ENCODE results near the gene IGFL2. TPM values are rescaled to one million over a fixed set of nuclear protein-coding genes. Genes with fewer than 3 reads are reported as not detected.
"Not testable (repeated sequence)": the region's sequence is repeated elsewhere in the genome, so short reads cannot be mapped to it uniquely, and the experiment has no call there.

IGFL2 gene
- total and polyA plus RNA-seq, 5 donors from 2014 or later: 0.36 to 0.98 (median 0.94) TPM; not detected in 2

DNA sequence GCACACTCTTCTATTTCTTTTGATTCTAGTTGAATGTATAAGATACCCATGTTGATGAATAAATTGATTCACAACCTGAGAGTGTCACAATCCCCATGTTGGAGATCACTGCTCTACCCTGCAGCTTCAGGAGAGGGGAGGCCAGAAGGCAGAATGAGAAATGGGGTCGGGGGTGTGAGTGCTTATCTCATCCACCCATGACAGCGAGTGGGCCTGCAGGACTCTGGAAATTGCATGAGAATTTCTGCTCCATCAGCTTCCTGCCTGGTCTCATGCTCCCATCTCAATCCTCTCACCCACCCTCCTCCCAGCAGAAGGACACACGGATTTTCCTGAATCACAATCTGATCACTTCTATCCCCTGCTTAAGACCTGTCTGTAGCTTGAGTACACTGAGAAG is 58.6 kb downstream of the IGFL2 start:
- Mint-ChIP-seq H3K27ac (no peak overlapping the region), H3K4me1 (peaks cover 0 to 6% (median 3%) of the 10 kb centered on the region in 4 donors), H3K4me3 (no peak overlapping the region), H3K27me3 (peaks cover 7% of the 10 kb centered on the region), H3K9me3 (peaks cover 0 to 2% (median 0%) of the 10 kb centered on the region in 7 donors), H3K36me3 (no peaks in the 10 kb centered on the region)
- Histone ChIP-seq H3K27me3 (ENCODE audit: control insufficient read depth, insufficient read depth, low read length) (no peaks in the 10 kb centered on the region), H3K9me3 (ENCODE audit: control insufficient read depth in 2 of 2, low read length in 2 of 2) (no peaks in the 10 kb centered on the region), H3K4me3 (ENCODE audit: low read depth, low read length) (no peak overlapping the region), H3K4me1 (ENCODE audit: control insufficient read depth, insufficient read depth, low read length, poor library complexity, severe bottlenecking) (no peaks in the 10 kb centered on the region), H3K27ac (ENCODE audit: insufficient read depth, low read length, poor library complexity, severe bottlenecking) (no peak overlapping the region), H3K36me3 (ENCODE audit: control insufficient read depth, insufficient read depth, low read length) (no peaks in the 10 kb centered on the region)
- no peak for ATAC-seq (ENCODE audit: low read depth in 2 of 2)
- DNase-seq: no peak

DNA sequence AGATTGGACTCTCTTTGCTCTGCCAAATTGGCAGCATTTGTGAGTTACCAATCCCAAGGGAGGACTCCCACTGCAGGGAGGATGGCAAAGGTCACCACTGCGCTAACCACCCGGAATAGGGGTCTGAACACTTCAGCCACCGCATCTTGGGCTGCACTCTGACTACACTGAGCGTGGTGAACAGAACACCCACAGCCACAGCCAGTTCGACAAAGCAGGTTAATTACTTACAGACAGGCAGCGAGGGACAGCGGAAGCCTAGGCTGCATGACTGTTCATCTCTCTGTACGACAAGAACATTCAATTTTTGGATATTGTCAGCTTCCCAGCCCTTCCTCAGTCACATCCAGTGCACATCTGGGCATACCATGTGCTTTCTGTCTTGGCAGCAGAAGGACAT is 59.8 kb downstream of the IGFL2 start:
- H3K4me1 Mint-ChIP-seq; H3K36me3 ChIP-seq (ENCODE audit: control insufficient read depth, insufficient read depth, low read length); H3K9me3 ChIP-seq (ENCODE audit: control insufficient read depth in 2 of 2, low read length in 2 of 2); H3K4me1 ChIP-seq (ENCODE audit: control insufficient read depth, insufficient read depth, low read length, poor library complexity, severe bottlenecking); H3K27me3 ChIP-seq (ENCODE audit: control insufficient read depth, insufficient read depth, low read length); H3K4me3 Mint-ChIP-seq; H3K27me3 Mint-ChIP-seq; H3K9me3 Mint-ChIP-seq; H3K4me3 ChIP-seq (ENCODE audit: low read depth, low read length); DNase-seq; ATAC-seq (ENCODE audit: low read depth in 2 of 2); H3K36me3 Mint-ChIP-seq; H3K27ac ChIP-seq (ENCODE audit: insufficient read depth, low read length, poor library complexity, severe bottlenecking); H3K27ac Mint-ChIP-seq: not testable (repeated sequence)

DNA sequence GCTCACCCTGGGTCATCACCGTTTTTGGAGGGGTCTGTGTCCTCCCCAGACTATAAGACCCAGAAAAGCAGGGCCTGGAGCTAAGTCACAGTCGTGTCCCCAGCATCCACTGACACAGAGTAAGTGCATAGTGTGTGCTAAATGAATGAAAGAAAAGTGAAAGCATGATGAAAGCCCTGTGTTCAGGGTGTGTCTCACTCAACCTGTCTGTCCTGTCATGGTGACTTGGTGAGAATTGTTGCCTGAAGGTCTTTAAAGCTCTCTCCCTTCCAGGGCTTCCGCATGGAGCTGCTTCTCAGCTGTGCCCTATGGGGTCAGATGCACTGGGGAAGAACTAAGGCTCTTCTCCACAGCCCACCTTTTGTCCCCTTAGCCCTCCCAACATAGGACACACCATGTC is 61.0 kb downstream of the IGFL2 start:
- Mint-ChIP-seq H3K4me1 (peaks cover 0 to 6% (median 3%) of the 10 kb centered on the region in 4 donors), H3K9me3 (peaks cover 0 to 4% (median 0%) of the 10 kb centered on the region in 7 donors), H3K36me3 (no peaks in the 10 kb centered on the region), H3K27ac (no peak overlapping the region), H3K27me3 (no peaks in the 10 kb centered on the region), H3K4me3 (no peak overlapping the region)
- H3K27ac ChIP-seq (ENCODE audit: insufficient read depth, low read length, poor library complexity, severe bottlenecking): no peak overlapping the region
- no peaks in the 10 kb centered on the region for H3K9me3 ChIP-seq (ENCODE audit: control insufficient read depth in 2 of 2, low read length in 2 of 2)
- H3K36me3 ChIP-seq (ENCODE audit: control insufficient read depth, insufficient read depth, low read length): no peaks in the 10 kb centered on the region
- H3K4me3 ChIP-seq (ENCODE audit: low read depth, low read length): no peak overlapping the region
- DNase-seq: peak in 1 of 3 donors; percentile 29
- no peaks in the 10 kb centered on the region for H3K4me1 ChIP-seq (ENCODE audit: control insufficient read depth, insufficient read depth, low read length, poor library complexity, severe bottlenecking)
- no peak for ATAC-seq (ENCODE audit: low read depth in 2 of 2)
- H3K27me3 ChIP-seq (ENCODE audit: control insufficient read depth, insufficient read depth, low read length): no peaks in the 10 kb centered on the region

DNA sequence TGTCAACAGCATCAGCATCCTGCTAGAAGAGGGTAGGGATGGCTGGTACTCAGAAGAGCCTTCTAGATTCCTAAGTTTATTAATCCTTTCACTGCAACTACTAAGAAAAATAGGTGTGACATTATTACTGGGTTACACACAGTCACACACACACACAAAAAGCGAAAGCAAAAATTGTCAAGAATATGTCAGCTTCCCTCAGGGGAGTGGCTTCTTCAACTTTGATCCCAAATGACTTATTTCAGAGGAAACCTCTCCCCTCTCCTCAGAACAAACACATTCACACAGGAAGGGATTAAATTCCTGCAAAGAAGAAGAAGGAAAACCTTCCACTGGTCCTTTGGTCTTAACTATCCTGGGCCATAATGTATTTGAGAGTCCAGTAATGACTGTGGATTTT is 61.4 kb downstream of the IGFL2 start:
- H3K4me3 ChIP-seq (ENCODE audit: low read depth, low read length): no peak overlapping the region
- H3K36me3 ChIP-seq (ENCODE audit: control insufficient read depth, insufficient read depth, low read length): no peaks in the 10 kb centered on the region
- no peaks in the 10 kb centered on the region for H3K9me3 ChIP-seq (ENCODE audit: control insufficient read depth in 2 of 2, low read length in 2 of 2)
- H3K27me3 ChIP-seq (ENCODE audit: control insufficient read depth, insufficient read depth, low read length): no peaks in the 10 kb centered on the region
- H3K27me3 Mint-ChIP-seq: no peaks in the 10 kb centered on the region
- H3K27ac Mint-ChIP-seq: no peak overlapping the region
- H3K4me3 Mint-ChIP-seq: no peak overlapping the region
- ATAC-seq (ENCODE audit: low read depth in 2 of 2) (no peak), DNase-seq (peak in 1 of 3 donors; percentile 6)
- H3K27ac ChIP-seq (ENCODE audit: insufficient read depth, low read length, poor library complexity, severe bottlenecking): no peak overlapping the region
- no peaks in the 10 kb centered on the region for H3K4me1 ChIP-seq (ENCODE audit: control insufficient read depth, insufficient read depth, low read length, poor library complexity, severe bottlenecking)
- no peaks in the 10 kb centered on the region for H3K36me3 Mint-ChIP-seq
- peaks cover 0 to 6% (median 3%) of the 10 kb centered on the region in 4 donors for H3K4me1 Mint-ChIP-seq
- H3K9me3 Mint-ChIP-seq: peaks cover 0 to 4% (median 0%) of the 10 kb centered on the region in 7 donors

DNA sequence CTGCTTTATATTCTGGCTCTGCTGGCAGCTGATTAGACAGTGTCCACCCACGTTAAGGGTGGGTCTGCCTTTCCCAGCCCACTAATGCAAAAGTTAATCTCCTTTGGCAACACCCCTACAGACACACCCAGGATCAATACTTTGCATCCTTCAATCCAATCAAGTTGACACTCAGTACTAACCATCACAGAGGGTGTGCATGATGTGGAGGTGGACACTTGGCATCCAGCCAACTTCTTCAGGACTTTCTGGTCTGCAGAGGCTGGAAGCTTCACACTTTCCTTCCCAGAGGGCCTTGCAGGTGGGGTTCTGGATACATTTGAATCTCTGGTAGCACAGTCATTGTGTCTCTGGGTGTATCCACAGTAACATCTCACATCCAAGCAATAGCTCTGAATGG is 62.6 kb downstream of the IGFL2 start:
- Mint-ChIP-seq H3K27me3 (no peaks in the 10 kb centered on the region), H3K4me3 (no peak overlapping the region), H3K36me3 (no peaks in the 10 kb centered on the region), H3K9me3 (peaks cover 0 to 4% (median 0%) of the 10 kb centered on the region in 7 donors), H3K4me1 (peaks cover 0 to 6% (median 3%) of the 10 kb centered on the region in 4 donors), H3K27ac (no peak overlapping the region)
- Histone ChIP-seq H3K4me3 (ENCODE audit: low read depth, low read length) (no peak overlapping the region), H3K27me3 (ENCODE audit: control insufficient read depth, insufficient read depth, low read length) (no peaks in the 10 kb centered on the region), H3K27ac (ENCODE audit: insufficient read depth, low read length, poor library complexity, severe bottlenecking) (no peak overlapping the region), H3K9me3 (ENCODE audit: control insufficient read depth in 2 of 2, low read length in 2 of 2) (no peaks in the 10 kb centered on the region), H3K36me3 (ENCODE audit: control insufficient read depth, insufficient read depth, low read length) (no peaks in the 10 kb centered on the region), H3K4me1 (ENCODE audit: control insufficient read depth, insufficient read depth, low read length, poor library complexity, severe bottlenecking) (no peaks in the 10 kb centered on the region)
- DNase-seq (no peak), ATAC-seq (ENCODE audit: low read depth in 2 of 2) (no peak)

Other genes with a start within 250 kb of the IGFL2 start
- 8.7 TPM for gene MYPOP, start 245.6 kb upstream of the IGFL2 start, total RNA-seq
- gene MYPOP, start 245.6 kb upstream of the IGFL2 start, polyA plus RNA-seq: under 1 TPM in 3 of 4 donors, not detected in 1; 0.17 to 0.44 (median 0.20) TPM
- not detected for gene NANOS2, start 233.5 kb upstream of the IGFL2 start, total RNA-seq
- gene NANOS2, start 233.5 kb upstream of the IGFL2 start, polyA plus RNA-seq: not detected
- gene NOVA2, start 174.4 kb upstream of the IGFL2 start, total RNA-seq: not detected
- gene NOVA2, start 174.4 kb upstream of the IGFL2 start, polyA plus RNA-seq: not detected
- 12.6 TPM for gene CCDC61, start 152.8 kb upstream of the IGFL2 start, total RNA-seq
- gene CCDC61, start 152.8 kb upstream of the IGFL2 start, polyA plus RNA-seq: 10 to 100 TPM in 1 of 4 donors, 1 to 10 TPM in 3; 7.1 to 11.9 (median 8.2) TPM
- not detected for gene PGLYRP1, start 125.2 kb upstream of the IGFL2 start, total RNA-seq
- gene PGLYRP1, start 125.2 kb upstream of the IGFL2 start, polyA plus RNA-seq: not detected
- gene IGFL4, start 107.2 kb upstream of the IGFL2 start, total RNA-seq: not detected
- gene IGFL4, start 107.2 kb upstream of the IGFL2 start, polyA plus RNA-seq: not detected
- not detected for gene IGFL3, start 23.6 kb upstream of the IGFL2 start, total RNA-seq
- gene IGFL3, start 23.6 kb upstream of the IGFL2 start, polyA plus RNA-seq: not detected
- not detected for gene IGFL1, start 81.5 kb downstream of the IGFL2 start, total RNA-seq
- not detected for gene IGFL1, start 81.5 kb downstream of the IGFL2 start, polyA plus RNA-seq
- gene HIF3A, start 148.8 kb downstream of the IGFL2 start, total RNA-seq: not detected
- gene HIF3A, start 148.8 kb downstream of the IGFL2 start, polyA plus RNA-seq: not detected
- gene PPP5C, start 198.8 kb downstream of the IGFL2 start, total RNA-seq: 34.6 TPM
- gene PPP5C, start 198.8 kb downstream of the IGFL2 start, polyA plus RNA-seq: 10 to 100 TPM; 16.2 to 24.8 (median 18.8) TPM